Mucosa of descending colon (tissue), 3 donors: Measurements from ENCODE around the gene GLT8D1. TPM values are rescaled to one million over a fixed set of nuclear protein-coding genes. Genes with fewer than 3 reads are reported as not detected.
A peak's percentile ranks its signal among the peaks of the same experiment; 100 is the strongest.

Source experiments
- ATAC-seq: fragments of 200-7000 bp; cut with Tn5 transposase; one replicate; pipeline ENCODE4 v1.9.1; 2020; ENCODE audit warnings: mild to moderate bottlenecking, moderate library complexity
- DNase-seq, 3 donors: peaks; one replicate each; pipeline ENCODE4 v3.0.0-alpha.2; 2020
- H3K36me3 ChIP-seq: fragments of 200-600 bp; one replicate; pipeline ENCODE4 v1.8.0; 2021; ENCODE audit warnings: low read depth, mild to moderate bottlenecking
- H3K4me1 ChIP-seq: fragments of 200-600 bp; one replicate; pipeline ENCODE4 v1.8.0; 2021; ENCODE audit warnings: low read depth, mild to moderate bottlenecking
- H3K4me3 ChIP-seq: fragments of 200-600 bp; one replicate; pipeline ENCODE4 v1.8.0; 2021; ENCODE audit warnings: mild to moderate bottlenecking
- H3K9me3 ChIP-seq: fragments of 200-600 bp; one replicate; pipeline ENCODE4 v1.8.0; 2021; ENCODE audit warnings: mild to moderate bottlenecking
- CTCF ChIP-seq: fragments of 200-600 bp; IDR thresholded peaks from one replicate; pipeline ENCODE4 v1.8.0; 2022; ENCODE audit warnings: antibody characterized with exemption, mild to moderate bottlenecking
- intact Hi-C, 2 donors: fragments of 100-400 bp; cut with DNase I in 1 of 2; cut with micrococcal nuclease in 1 of 2; formaldehyde crosslinking; loops; one replicate each; pipeline versions ENCODE4 v1.11.0 to v1.11.1; 2022; cut with DNase I, micrococcal nuclease
- total RNA-seq, 3 donors: library from RNA; stranded (reverse); fragmentation: NEBNext Ultra II Directional in 2 of 3; extraction: Animal tissue kit (Norgen Biotek cat#: 25700) in 2 of 3; gene quantifications; one replicate each; pipeline versions ENCODE4 v1.2.1 to v1.2.4, GENCODE V29; 2021 to 2023
- donor health status: DM: no; HTN: no; CAD: no; lungs with moderate emphysema.
- donor health status: DM: no; HTN: no; CAD: no.
- donor health status: DM: no; HTN: yes; CAD: no.

The GLT8D1 gene
- total RNA-seq, 3 donors from 2014 or later, result 24.4 to 36.0 (median 30.7) TPM

GRCh38 chr3:52724511-52724910 is 18.9 kb upstream of the GLT8D1 start:
- peak; percentile 60 for ATAC-seq

DNA sequence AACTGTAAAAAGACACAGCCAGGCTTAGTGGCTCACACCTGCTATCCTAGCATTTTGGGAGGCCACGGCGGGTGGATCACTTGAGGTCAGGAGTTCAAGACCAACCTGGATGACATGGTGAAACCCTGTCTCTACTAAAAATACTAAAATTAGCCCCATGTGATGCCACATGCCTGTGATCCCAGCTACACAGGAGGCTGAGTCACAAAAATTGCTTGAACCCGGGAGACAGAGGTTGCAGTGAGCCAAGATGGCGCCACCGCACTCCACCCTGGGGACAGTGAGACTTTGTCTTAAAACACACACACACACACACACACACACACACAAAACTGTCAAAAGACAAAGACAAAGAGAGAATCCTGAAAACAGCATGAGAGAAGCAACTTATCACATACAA is 18.3 kb upstream of the GLT8D1 start:
- no peak overlapping the region for H3K4me3 ChIP-seq
- H3K36me3 ChIP-seq, result no peaks in the 10 kb centered on the region
- intact Hi-C loops, result no loop called here
- H3K9me3 ChIP-seq, result peaks cover 6% of the 10 kb centered on the region
- ATAC-seq (no peak), DNase-seq (no peak)
- no peak for TF ChIP-seq CTCF
- H3K4me1 ChIP-seq, result no peaks in the 10 kb centered on the region

More at GRCh38 chr3:52724511-52724910, 18.9 kb upstream of the GLT8D1 start:
- intact Hi-C loops, result no loop called here
- Histone ChIP-seq H3K4me1 (no peaks in the 10 kb centered on the region), H3K9me3 (peaks cover 11% of the 10 kb centered on the region), H3K36me3 (no peaks in the 10 kb centered on the region), H3K4me3 (no peak overlapping the region)
- TF ChIP-seq CTCF, result no peak
- DNase-seq, result no peak

- TF ChIP-seq CTCF, result no peak
- Histone ChIP-seq H3K4me1 (no peaks in the 10 kb centered on the region), H3K36me3 (no peaks in the 10 kb centered on the region), H3K4me3 (no peak overlapping the region), H3K9me3 (no peaks in the 10 kb centered on the region)
- DNase-seq (no peak), ATAC-seq (no peak)
- intact Hi-C loops, result no loop called here
These were observed 16.9 kb upstream of the GLT8D1 start for GRCh38 chr3:52722491-52722890.

DNA sequence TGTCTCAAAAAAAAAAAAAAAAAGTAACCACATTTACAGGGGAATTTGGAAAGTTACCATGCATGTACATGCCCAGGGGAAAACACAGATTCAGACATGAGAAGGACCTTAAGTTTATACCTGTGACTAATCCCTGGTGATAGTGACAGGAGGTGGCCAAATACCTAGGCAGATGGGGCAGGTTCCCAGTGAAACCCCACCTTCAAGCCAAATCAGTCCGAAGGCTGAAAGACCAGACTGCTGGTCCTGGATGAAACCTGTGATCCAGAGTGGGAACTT is 16.1 kb upstream of the GLT8D1 start:
- intact Hi-C loops, result no loop called here
- H3K36me3 ChIP-seq, result no peaks in the 10 kb centered on the region
- DNase-seq, result no peak
- H3K9me3 ChIP-seq, result no peaks in the 10 kb centered on the region
- no peak for TF ChIP-seq CTCF
- H3K4me1 ChIP-seq, result no peaks in the 10 kb centered on the region
- no peak for ATAC-seq
- H3K4me3 ChIP-seq, result no peak overlapping the region

DNA sequence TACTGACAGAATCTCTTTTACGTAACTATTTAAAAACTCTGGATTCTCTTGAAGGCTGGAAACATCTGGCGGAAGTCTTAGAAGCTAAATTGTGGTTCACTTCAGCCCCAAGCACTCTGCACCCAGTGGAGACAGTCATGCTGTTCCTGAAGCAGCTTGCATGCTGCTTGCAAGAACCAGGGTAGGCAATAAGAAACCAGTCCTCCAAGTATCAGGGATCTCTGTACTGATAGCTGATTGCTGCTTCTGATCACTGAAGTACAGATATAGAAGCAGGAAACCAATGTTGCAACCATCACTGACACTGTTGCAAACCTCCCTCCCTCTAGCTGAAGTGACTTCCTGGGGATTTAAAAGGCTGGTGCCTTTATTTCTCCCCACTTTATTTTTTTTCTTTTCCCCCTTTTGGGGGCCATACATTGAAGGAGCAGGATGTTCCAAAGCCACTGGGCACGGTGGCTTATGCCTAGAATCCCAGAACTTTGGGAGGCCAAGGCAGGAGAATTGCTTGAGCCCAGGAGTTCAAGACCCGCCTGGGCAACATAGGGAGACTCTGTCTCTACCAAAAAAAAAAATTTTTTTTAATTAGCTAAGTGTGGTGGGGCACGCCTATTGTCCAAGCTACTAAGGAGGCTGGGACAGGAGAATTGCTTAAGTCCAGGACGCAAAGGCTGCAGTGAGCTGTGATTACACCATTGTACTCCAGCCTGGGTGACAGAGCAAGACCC is 15.6 kb upstream of the GLT8D1 start:
- no peaks in the 10 kb centered on the region for H3K4me1 ChIP-seq
- TF ChIP-seq CTCF, result no peak
- DNase-seq (no peak), ATAC-seq (peak; percentile 47)
- intact Hi-C loops, result no loop called here
- no peaks in the 10 kb centered on the region for H3K36me3 ChIP-seq
- H3K9me3 ChIP-seq, result no peaks in the 10 kb centered on the region
- no peak overlapping the region for H3K4me3 ChIP-seq

- Histone ChIP-seq H3K36me3 (no peaks in the 10 kb centered on the region), H3K9me3 (no peaks in the 10 kb centered on the region), H3K4me1 (no peaks in the 10 kb centered on the region), H3K4me3 (no peak overlapping the region)
- ATAC-seq (no peak), DNase-seq (no peak)
- intact Hi-C loops, result no loop called here
- no peak for TF ChIP-seq CTCF
These were observed 14.0 kb upstream of the GLT8D1 start for GRCh38 chr3:52719618-52720017.
